ENCODE measurements around the gene FMNL2. TPM values are rescaled to one million over a fixed set of nuclear protein-coding genes. Genes with fewer than 3 reads are reported as not detected.

FMNL2 gene
- total RNA-seq, 1 donor from 2014 or later: 12.0 TPM

Other genes with a start within 250 kb of the FMNL2 start
- 3.7 TPM for gene CACNB4, start 236.1 kb upstream of the FMNL2 start, total RNA-seq
- 4.0 TPM for gene STAM2, start 159.4 kb upstream of the FMNL2 start, total RNA-seq